OCI-LY3 (cell line): ENCODE measurements around the gene ZNF774.

Experiments used
- H2AFZ ChIP-seq: fragments of 200-600, 300-600 bp; shearing (Covaris generic); 2 replicates; pipeline ENCODE4 v1.6.0; 2014; ENCODE audit warnings: antibody characterized with exemption, low read depth, low read length
- H3K27ac ChIP-seq: fragments of 200-600, 300-600 bp; sonication (generic); 2 replicates; pipeline ENCODE4 v1.5.1; 2014; ENCODE audit warnings: mild to moderate bottlenecking, low read length, moderate library complexity, mixed read lengths
- H3K27me3 ChIP-seq: fragments of 200-600, 300-600 bp; sonication (generic); 2 replicates; pipeline ENCODE4 v1.6.1; 2014; ENCODE audit warnings: low read depth, low read length, mixed read lengths
- H3K36me3 ChIP-seq: fragments of 200-600, 300-600 bp; sonication (generic); replicated peaks from 2 replicates; pipeline ENCODE3; 2014; ENCODE audit warnings: low read depth, low read length, mixed read lengths
- H3K4me1 ChIP-seq: fragments of 300-600, 200-600 bp; sonication (generic); 2 replicates; pipeline ENCODE4 v1.6.1; 2014; ENCODE audit warnings: low read length, mixed read lengths
- H3K4me2 ChIP-seq: fragments of 200-600, 300-600 bp; sonication (generic); 2 replicates; pipeline ENCODE4 v1.6.1; 2014; ENCODE audit warnings: low read length, mixed read lengths
- H3K4me3 ChIP-seq: fragments of 300-600, 200-600 bp; sonication (generic); 2 replicates; pipeline ENCODE4 v1.5.1; 2014; ENCODE audit warnings: antibody characterized with exemption, mild to moderate bottlenecking, low read length, moderate library complexity
- H3K79me2 ChIP-seq: fragments of 300-600, 200-600 bp; shearing (Covaris generic); 2 replicates; pipeline ENCODE4 v1.6.1; 2014; ENCODE audit warnings: mild to moderate bottlenecking, low read length, mixed read lengths
- H3K9ac ChIP-seq: fragments of 300-600, 200-600 bp; shearing (Covaris generic); 2 replicates; pipeline ENCODE4 v1.6.0; 2014; ENCODE audit warnings: mild to moderate bottlenecking, low read length, moderate library complexity
- H3K9me3 ChIP-seq: fragments of 200-600, 300-600 bp; shearing (Covaris generic); 2 replicates; pipeline ENCODE4 v1.6.1; 2014; ENCODE audit warnings: low read length, mixed read lengths; ENCODE audit not compliant: insufficient read depth
- H4K20me1 ChIP-seq: fragments of 200-600, 300-600 bp; sonication (generic); 2 replicates; pipeline ENCODE4 v1.6.1; 2016; ENCODE audit warnings: low read length, mixed read lengths; ENCODE audit not compliant: insufficient read depth
- CTCF ChIP-seq: fragments of 200-600, 300-600 bp; sonication (generic); IDR thresholded peaks from 2 replicates; pipeline ENCODE4 v1.5.1; 2014; ENCODE audit warnings: antibody characterized with exemption, low read length, low read depth
- EZH2phosphoT487 ChIP-seq: fragments of 200-600 bp; shearing (Covaris generic); IDR thresholded peaks from 2 replicates; pipeline ENCODE4 v1.6.1; 2018; ENCODE audit warnings: antibody characterized with exemption, mixed run types, low read depth

The ZNF774 gene

GRCh38 chr15:90307661-90308060 is 44.4 kb upstream of the ZNF774 start:
- H3K27ac ChIP-seq, result no peak overlapping the region
- TF ChIP-seq CTCF (no peak), EZH2phosphoT487 (no peak)
- H4K20me1 ChIP-seq, result no peaks in the 10 kb centered on the region
- no peak overlapping the region for H2AFZ ChIP-seq
- H3K79me2 ChIP-seq, result no peaks in the 10 kb centered on the region
- no peaks in the 10 kb centered on the region for H3K36me3 ChIP-seq
- H3K4me1 ChIP-seq, result peaks cover 15% of the 10 kb centered on the region
- H3K4me3 ChIP-seq, result no peak overlapping the region
- no peaks in the 10 kb centered on the region for H3K27me3 ChIP-seq
- no peak overlapping the region for H3K9ac ChIP-seq
- no peaks in the 10 kb centered on the region for H3K9me3 ChIP-seq
- H3K4me2 ChIP-seq, result no peak overlapping the region

- H3K36me3 ChIP-seq, result no peaks in the 10 kb centered on the region
- TF ChIP-seq CTCF (no peak), EZH2phosphoT487 (no peak)
- no peaks in the 10 kb centered on the region for H3K27me3 ChIP-seq
- no peaks in the 10 kb centered on the region for H4K20me1 ChIP-seq
- no peak overlapping the region for H3K27ac ChIP-seq
- H3K4me2 ChIP-seq, result no peak overlapping the region
- no peaks in the 10 kb centered on the region for H3K9me3 ChIP-seq
- no peak overlapping the region for H3K4me3 ChIP-seq
- no peaks in the 10 kb centered on the region for H3K79me2 ChIP-seq
- no peak overlapping the region for H2AFZ ChIP-seq
- H3K9ac ChIP-seq, result no peak overlapping the region
- H3K4me1 ChIP-seq, result peaks cover 15% of the 10 kb centered on the region
These were observed 43.1 kb upstream of the ZNF774 start for GRCh38 chr15:90309020-90309419.

GRCh38 chr15:90315278-90315982 is 36.7 kb upstream of the ZNF774 start:
- H3K9ac ChIP-seq, result no peak overlapping the region
- no peaks in the 10 kb centered on the region; the same call in 1 of the 2 replicates for H3K27me3 ChIP-seq
- no peaks in the 10 kb centered on the region for H3K79me2 ChIP-seq
- peaks cover 5% of the 10 kb centered on the region; the same call in 1 of the 2 replicates for H3K4me1 ChIP-seq
- H3K9me3 ChIP-seq, result no peaks in the 10 kb centered on the region
- TF ChIP-seq EZH2phosphoT487, result no peak
- no peak for TF ChIP-seq CTCF
- no peak overlapping the region for H3K4me2 ChIP-seq
- H3K27ac ChIP-seq, result no peak overlapping the region
- no peaks in the 10 kb centered on the region for H4K20me1 ChIP-seq
- H2AFZ ChIP-seq, result no peak overlapping the region
- no peaks in the 10 kb centered on the region for H3K36me3 ChIP-seq
- no peak overlapping the region for H3K4me3 ChIP-seq

- H3K27ac ChIP-seq, result no peak overlapping the region
These were observed 35.9 kb upstream of the ZNF774 start for GRCh38 chr15:90316139-90316538.

More at GRCh38 chr15:90316139-90316538, 35.9 kb upstream of the ZNF774 start:
- TF ChIP-seq EZH2phosphoT487 (no peak), CTCF (no peak)
- H3K79me2 ChIP-seq, result no peaks in the 10 kb centered on the region
- no peaks in the 10 kb centered on the region for H3K36me3 ChIP-seq
- H3K4me2 ChIP-seq, result no peak overlapping the region
- no peaks in the 10 kb centered on the region for H4K20me1 ChIP-seq
- no peak overlapping the region for H3K9ac ChIP-seq
- H3K27me3 ChIP-seq, result no peaks in the 10 kb centered on the region; the same call in 1 of the 2 replicates
- peaks cover 5% of the 10 kb centered on the region; the same call in 1 of the 2 replicates for H3K4me1 ChIP-seq
- H3K4me3 ChIP-seq, result no peak overlapping the region
- no peak overlapping the region for H2AFZ ChIP-seq
- H3K9me3 ChIP-seq, result no peaks in the 10 kb centered on the region
